ENCODE results near the gene MT1F. TPM values are rescaled to one million over a fixed set of nuclear protein-coding genes. Genes with fewer than 3 reads are reported as not detected.

MT1F gene
- polyA plus RNA-seq, 3 donors, result 10.2 to 21.9 (median 13.6) TPM

DNA sequence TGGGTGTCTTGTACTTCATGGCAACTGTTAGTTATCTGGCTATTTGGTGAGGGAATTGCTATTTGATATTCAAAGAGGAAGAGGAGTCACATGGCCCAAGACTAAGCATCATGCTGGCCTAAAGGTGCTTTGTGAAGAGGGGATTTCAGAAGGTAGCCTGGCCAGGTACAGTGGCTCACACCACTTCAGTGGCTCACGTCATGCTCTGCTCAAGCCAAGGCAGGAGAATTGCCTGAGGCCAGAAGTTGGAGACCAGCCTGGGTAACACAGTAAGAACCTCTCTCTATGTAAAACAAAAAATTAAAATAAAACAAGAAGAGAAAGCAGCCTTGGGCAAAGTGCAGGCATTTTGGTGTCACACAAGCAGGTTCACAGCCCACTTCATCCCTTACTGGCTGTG, 12.4 kb upstream of the MT1F start:
- Histone ChIP-seq H3K27ac (ENCODE audit: low read depth in 1 of 2, low read length in 2 of 2) (no peak overlapping the region), H3K9me3 (replicated peaks in 1 of 2; ENCODE audit: control insufficient read depth in 1 of 2, insufficient read depth in 1 of 2, low read length in 2 of 2) (peaks cover 0 to 5% of the 10 kb centered on the region in 2 donors), H3K4me2 (replicated peaks; ENCODE audit: extremely low read depth, low read length, poor library complexity, severe bottlenecking) (no peak overlapping the region), H3K4me1 (ENCODE audit: control insufficient read depth in 1 of 2, insufficient read depth in 2 of 2, low read length in 2 of 2) (peaks cover 4 to 8% of the 10 kb centered on the region in 2 donors), H3K4me3 (replicated peaks in 1 of 3; ENCODE audit: low read depth in 2 of 3, low read length in 3 of 3) (no peak overlapping the region), H2AFZ (ENCODE audit: insufficient read depth, low read depth, low read length, poor library complexity, severe bottlenecking) (no peak overlapping the region), H3K9ac (ENCODE audit: insufficient read depth, low read length, poor library complexity, severe bottlenecking) (no peak overlapping the region), H3K36me3 (replicated peaks in 1 of 2; ENCODE audit: control insufficient read depth in 1 of 2, insufficient read depth in 2 of 2, low read length in 2 of 2) (no peaks in the 10 kb centered on the region), H3K79me2 (ENCODE audit: insufficient read depth, low read length) (no peaks in the 10 kb centered on the region), H3K27me3 (ENCODE audit: control insufficient read depth in 2 of 2, insufficient read depth in 2 of 2, low read length in 2 of 2) (peaks cover 61 to 98% of the 10 kb centered on the region in 2 donors), H4K20me1 (ENCODE audit: insufficient read depth, low read length) (no peaks in the 10 kb centered on the region)
- no peak for DNase-seq
- H3K4me3 Mint-ChIP-seq, result peak overlapping the region in 1 of 2 donors; percentile 49
- TF ChIP-seq, protein P1, sequence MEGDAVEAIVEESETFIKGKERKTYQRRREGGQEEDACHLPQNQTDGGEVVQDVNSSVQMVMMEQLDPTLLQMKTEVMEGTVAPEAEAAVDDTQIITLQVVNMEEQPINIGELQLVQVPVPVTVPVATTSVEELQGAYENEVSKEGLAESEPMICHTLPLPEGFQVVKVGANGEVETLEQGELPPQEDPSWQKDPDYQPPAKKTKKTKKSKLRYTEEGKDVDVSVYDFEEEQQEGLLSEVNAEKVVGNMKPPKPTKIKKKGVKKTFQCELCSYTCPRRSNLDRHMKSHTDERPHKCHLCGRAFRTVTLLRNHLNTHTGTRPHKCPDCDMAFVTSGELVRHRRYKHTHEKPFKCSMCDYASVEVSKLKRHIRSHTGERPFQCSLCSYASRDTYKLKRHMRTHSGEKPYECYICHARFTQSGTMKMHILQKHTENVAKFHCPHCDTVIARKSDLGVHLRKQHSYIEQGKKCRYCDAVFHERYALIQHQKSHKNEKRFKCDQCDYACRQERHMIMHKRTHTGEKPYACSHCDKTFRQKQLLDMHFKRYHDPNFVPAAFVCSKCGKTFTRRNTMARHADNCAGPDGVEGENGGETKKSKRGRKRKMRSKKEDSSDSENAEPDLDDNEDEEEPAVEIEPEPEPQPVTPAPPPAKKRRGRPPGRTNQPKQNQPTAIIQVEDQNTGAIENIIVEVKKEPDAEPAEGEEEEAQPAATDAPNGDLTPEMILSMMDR (IDR thresholded peaks at IDR 0.05), result no peak
- H3K27me3 Mint-ChIP-seq (ENCODE audit: low read depth in 3 of 3), result peaks cover 71 to 88% (median 85%) of the 10 kb centered on the region in 3 donors
- H3K9me3 Mint-ChIP-seq, result peaks cover 0 to 7% (median 0%) of the 10 kb centered on the region in 7 donors
- no peaks in the 10 kb centered on the region for H3K36me3 Mint-ChIP-seq
- H3K4me1 Mint-ChIP-seq, result peaks cover 13% of the 10 kb centered on the region
- no CpG with 5 or more reads among the region's 1 CpG for WGBS (ENCODE audit: insufficient coverage)
- intact Hi-C loops (cut with micrococcal nuclease), result no loop called here
- H3K27ac Mint-ChIP-seq, result no peak overlapping the region

- no peak overlapping the region for H3K4me2 ChIP-seq (replicated peaks; ENCODE audit: extremely low read depth, low read length, poor library complexity, severe bottlenecking)
Measured at GRCh38 chr16:56645838-56646237, 11.9 kb upstream of the MT1F start.

More at GRCh38 chr16:56645838-56646237, 11.9 kb upstream of the MT1F start:
- Histone ChIP-seq H3K4me1 (ENCODE audit: control insufficient read depth in 1 of 2, insufficient read depth in 2 of 2, low read length in 2 of 2) (peaks cover 4 to 8% of the 10 kb centered on the region in 2 donors), H3K27me3 (ENCODE audit: control insufficient read depth in 2 of 2, insufficient read depth in 2 of 2, low read length in 2 of 2) (peaks cover 56 to 97% of the 10 kb centered on the region in 2 donors), H3K9ac (ENCODE audit: insufficient read depth, low read length, poor library complexity, severe bottlenecking) (no peak overlapping the region), H3K79me2 (ENCODE audit: insufficient read depth, low read length) (no peaks in the 10 kb centered on the region), H4K20me1 (ENCODE audit: insufficient read depth, low read length) (no peaks in the 10 kb centered on the region), H2AFZ (ENCODE audit: insufficient read depth, low read depth, low read length, poor library complexity, severe bottlenecking) (no peak overlapping the region), H3K4me3 (replicated peaks in 1 of 3; ENCODE audit: low read depth in 2 of 3, low read length in 3 of 3) (no peak overlapping the region), H3K9me3 (replicated peaks in 1 of 2; ENCODE audit: control insufficient read depth in 1 of 2, insufficient read depth in 1 of 2, low read length in 2 of 2) (peaks cover 0 to 5% of the 10 kb centered on the region in 2 donors), H3K36me3 (replicated peaks in 1 of 2; ENCODE audit: control insufficient read depth in 1 of 2, insufficient read depth in 2 of 2, low read length in 2 of 2) (no peaks in the 10 kb centered on the region), H3K27ac (ENCODE audit: low read depth in 1 of 2, low read length in 2 of 2) (no peak overlapping the region)
- H3K36me3 Mint-ChIP-seq, result no peaks in the 10 kb centered on the region
- H3K9me3 Mint-ChIP-seq, result peaks cover 0 to 7% (median 0%) of the 10 kb centered on the region in 7 donors
- peaks cover 13% of the 10 kb centered on the region for H3K4me1 Mint-ChIP-seq
- no peak overlapping the region for H3K27ac Mint-ChIP-seq
- no CpG with 5 or more reads among the region's 1 CpG for WGBS (ENCODE audit: insufficient coverage)
- peaks cover 69 to 86% (median 81%) of the 10 kb centered on the region in 3 donors for H3K27me3 Mint-ChIP-seq (ENCODE audit: low read depth in 3 of 3)
- H3K4me3 Mint-ChIP-seq, result peak overlapping the region in 1 of 2 donors; percentile 14
- no peak for DNase-seq
- TF ChIP-seq, protein P1 (IDR thresholded peaks at IDR 0.05), result no peak
- intact Hi-C loops (cut with micrococcal nuclease), result no loop called here

All from CD14-positive monocyte (primary cell).